Coronary artery (tissue), 2 donors: ENCODE measurements around the gene NUDT7.

Source experiments
- DNase-seq: peaks from one replicate; pipeline ENCODE4 v3.0.0-alpha.2; 2017; ENCODE audit warnings: low spot score
- H3K27ac ChIP-seq, 2 donors: fragments of 200-600 bp; sonication (generic); one replicate each; pipeline ENCODE4 v1.5.1; 2016 to 2019
- H3K4me3 ChIP-seq: fragments of 200-600 bp; sonication (generic); 2 replicates; pipeline ENCODE4 v1.5.1; 2016; ENCODE audit warnings: mild to moderate bottlenecking, moderate library complexity
- TF ChIP-seq, protein P1 (sequence below): fragments of 200-600 bp; sonication (generic); IDR thresholded peaks from one replicate; pipeline ENCODE4 v1.5.1; 2019; ENCODE audit warnings: antibody characterized with exemption

The NUDT7 gene

DNA sequence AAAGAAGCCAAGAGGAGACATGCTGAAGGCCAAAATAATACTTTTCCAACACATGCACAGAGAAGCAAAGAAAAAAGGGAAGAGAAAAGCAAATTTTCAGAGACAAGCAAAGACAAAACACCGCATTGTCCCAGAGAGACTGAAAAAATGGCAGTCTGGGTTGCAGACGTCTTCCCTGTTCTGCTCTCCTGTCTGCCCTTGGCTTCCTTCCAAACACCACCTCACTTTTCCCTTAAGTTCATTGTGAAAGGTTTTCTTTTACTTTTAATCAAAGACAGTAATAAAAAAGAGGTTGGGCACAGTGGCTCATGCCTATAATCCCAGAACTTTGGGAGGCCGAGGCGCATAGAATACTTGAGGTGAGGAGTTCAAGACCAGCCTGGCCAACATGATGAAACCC, 44.9 kb downstream of the NUDT7 start:
- Histone ChIP-seq H3K4me3 (no peak overlapping the region), H3K27ac (no peak overlapping the region)
- TF ChIP-seq, protein P1, sequence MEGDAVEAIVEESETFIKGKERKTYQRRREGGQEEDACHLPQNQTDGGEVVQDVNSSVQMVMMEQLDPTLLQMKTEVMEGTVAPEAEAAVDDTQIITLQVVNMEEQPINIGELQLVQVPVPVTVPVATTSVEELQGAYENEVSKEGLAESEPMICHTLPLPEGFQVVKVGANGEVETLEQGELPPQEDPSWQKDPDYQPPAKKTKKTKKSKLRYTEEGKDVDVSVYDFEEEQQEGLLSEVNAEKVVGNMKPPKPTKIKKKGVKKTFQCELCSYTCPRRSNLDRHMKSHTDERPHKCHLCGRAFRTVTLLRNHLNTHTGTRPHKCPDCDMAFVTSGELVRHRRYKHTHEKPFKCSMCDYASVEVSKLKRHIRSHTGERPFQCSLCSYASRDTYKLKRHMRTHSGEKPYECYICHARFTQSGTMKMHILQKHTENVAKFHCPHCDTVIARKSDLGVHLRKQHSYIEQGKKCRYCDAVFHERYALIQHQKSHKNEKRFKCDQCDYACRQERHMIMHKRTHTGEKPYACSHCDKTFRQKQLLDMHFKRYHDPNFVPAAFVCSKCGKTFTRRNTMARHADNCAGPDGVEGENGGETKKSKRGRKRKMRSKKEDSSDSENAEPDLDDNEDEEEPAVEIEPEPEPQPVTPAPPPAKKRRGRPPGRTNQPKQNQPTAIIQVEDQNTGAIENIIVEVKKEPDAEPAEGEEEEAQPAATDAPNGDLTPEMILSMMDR, result no peak
- no peak for DNase-seq

DNA sequence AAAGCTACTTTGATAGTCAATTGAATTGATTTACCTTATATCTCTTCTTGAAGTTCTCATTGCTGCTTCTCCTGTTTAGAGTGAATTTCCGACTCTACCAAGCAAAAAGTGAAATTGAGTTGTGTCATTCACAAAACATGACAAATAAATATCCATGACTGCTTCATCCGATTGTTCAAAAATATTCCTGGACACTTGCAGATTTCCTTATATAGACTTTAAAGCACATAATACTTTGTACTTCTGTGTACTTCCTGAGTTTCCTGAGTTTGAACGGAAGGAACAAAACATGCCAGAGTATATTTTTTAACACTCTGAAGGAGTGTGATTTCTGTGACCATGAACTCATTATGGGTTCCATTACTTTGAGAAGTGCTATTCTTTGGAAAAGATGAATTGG, 45.5 kb downstream of the NUDT7 start:
- TF ChIP-seq, protein P1, result no peak
- H3K4me3 ChIP-seq, result no peak overlapping the region
- DNase-seq, result no peak
- no peak overlapping the region for H3K27ac ChIP-seq

DNA sequence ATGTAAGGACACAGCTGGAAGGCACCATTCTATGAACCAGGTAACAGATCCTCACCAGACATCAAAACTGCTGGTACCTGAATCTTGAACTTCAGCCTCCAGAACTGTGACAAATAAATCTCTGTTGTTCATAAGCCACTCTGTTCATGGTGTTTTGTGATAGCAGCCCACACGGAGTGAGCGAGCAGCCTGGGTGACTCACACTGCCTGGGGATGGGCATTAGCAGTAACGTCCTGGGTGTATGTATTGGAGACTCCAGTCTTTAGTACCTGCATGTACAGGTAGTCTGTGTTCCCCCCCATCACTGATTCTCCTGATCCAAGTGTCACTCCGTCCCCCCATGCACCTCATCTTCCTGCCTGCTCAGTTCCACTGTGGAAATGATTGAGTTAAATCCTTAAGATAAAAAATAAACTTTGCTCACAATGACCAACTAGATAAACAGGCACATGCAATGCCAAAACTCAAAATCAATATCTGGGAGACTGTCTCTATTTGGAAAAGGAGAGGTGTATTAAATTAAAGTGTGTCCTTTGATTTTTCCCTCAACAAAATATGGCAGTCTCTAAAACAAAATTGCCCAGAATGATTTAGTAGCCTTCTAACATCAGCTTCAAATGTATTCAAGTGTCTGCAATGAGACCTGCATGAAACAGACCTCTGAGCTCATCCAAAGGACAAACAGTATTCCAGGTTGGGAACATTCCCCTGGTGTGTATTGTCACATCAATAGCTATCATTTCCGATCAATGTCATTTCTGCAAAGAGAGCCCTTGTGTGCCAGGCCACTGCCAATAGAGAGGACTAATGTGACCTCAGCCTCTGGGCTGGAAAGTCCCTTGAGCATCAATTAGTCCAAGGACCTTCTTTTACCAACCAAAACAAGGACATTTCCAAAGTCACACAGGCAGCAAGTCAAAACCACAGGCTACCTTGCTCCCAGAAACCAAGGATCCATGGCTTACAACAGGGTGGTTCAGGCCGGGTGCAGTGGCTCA, 53.9 kb downstream of the NUDT7 start:
- no peak for DNase-seq
- H3K27ac ChIP-seq, result no peak overlapping the region
- TF ChIP-seq, protein P1, result no peak
- H3K4me3 ChIP-seq, result no peak overlapping the region

DNA sequence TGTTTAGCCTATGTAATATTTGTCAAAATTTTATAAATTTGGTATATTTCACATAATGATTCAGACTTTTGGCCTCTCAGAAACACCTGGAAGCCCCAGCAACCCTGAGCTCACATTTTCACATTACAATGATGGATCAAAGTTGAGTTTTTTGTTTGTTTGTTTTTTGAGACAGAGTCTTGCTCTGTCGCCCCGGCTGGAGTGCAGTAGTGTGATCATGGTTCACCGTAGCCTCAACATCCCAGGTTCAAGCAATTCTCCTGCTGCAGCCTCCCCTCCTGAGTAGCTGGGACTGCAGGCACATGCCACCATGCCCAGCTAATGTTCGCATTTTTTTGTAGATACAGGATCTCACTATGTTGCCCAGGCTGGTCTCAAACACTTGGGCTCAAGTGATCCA, 55.4 kb downstream of the NUDT7 start:
- TF ChIP-seq, protein P1, result no peak
- DNase-seq, result no peak
- no peak overlapping the region for H3K4me3 ChIP-seq
- no peak overlapping the region for H3K27ac ChIP-seq

DNA sequence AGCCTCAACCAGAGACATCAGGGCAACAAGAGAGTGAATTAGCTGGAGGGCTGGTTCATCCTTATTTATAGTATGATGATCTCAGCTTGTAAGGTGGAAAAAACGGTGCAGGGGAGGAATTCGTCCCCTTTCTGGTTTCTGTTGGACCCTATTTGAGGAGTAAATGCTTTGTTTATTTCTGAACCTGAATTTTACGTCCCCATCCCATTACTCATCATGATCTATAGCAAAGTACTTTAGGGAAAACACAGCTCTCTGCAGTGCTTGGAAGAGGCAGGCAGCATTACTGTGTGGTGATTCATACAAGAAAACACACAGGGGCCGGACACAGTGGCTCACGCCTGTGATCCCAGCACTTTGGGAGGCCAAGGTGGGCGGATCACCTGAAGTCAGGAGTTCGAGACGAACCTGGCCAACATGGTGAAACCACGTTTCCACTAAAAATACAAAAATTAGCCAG, 58.1 kb downstream of the NUDT7 start:
- Histone ChIP-seq H3K27ac (no peak overlapping the region), H3K4me3 (no peak overlapping the region)
- TF ChIP-seq, protein P1, result no peak
- DNase-seq, result no peak

DNA sequence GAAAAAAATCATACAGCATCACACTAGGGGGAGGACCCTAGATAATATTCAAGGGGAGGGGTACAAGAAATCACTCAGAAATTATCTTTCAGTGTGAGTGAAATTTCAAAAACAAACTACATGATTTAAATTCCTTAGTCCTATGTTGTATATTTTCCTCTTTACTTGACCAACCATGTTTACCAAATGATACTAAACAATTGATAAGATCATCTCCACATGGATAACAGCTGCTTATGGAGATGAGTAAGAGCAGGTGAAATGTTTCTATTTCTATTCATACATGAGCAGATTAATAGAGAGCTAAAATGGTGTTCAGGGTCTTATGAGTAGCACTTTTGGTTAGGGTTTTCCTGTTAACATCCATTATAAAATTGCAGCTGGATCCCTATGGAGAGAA, 58.8 kb downstream of the NUDT7 start:
- TF ChIP-seq, protein P1, result no peak
- no peak for DNase-seq
- no peak overlapping the region for H3K4me3 ChIP-seq
- no peak overlapping the region for H3K27ac ChIP-seq

DNA sequence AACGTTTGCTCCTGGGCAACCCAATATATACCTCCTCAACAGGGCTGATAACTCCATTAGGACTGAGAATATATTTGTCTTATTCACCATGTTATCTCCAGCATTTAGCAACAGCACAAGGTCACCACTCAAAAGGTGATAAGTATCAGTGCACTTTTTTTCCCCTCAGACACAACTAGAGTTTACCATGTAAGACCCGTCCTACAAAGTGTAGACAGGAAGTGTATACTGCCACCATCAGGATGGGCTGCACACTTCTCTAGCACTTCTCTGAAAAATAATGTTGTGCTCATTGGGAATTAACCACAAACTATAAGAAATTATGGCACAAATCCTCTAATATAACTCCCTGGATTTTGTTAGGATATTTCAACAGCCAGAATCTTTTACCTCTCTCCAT, 60.4 kb downstream of the NUDT7 start:
- DNase-seq, result no peak
- TF ChIP-seq, protein P1, result no peak
- H3K27ac ChIP-seq, result no peak overlapping the region
- no peak overlapping the region for H3K4me3 ChIP-seq
